GM18508 (cell line): Measurements from ENCODE around the gene ZMIZ1.

Experiments used
- ATAC-seq: cut with Tn5 transposase; IDR thresholded peaks from one replicate; pipeline ENCODE4 v1.9.1; 2021; ENCODE audit warnings: moderate number of reproducible peaks; ENCODE audit not compliant: insufficient read depth, unreplicated experiment

ZMIZ1 gene

GRCh38 chr10:79077488-79078173, 8.9 kb downstream of the ZMIZ1 start:
- no peak for ATAC-seq

DNA sequence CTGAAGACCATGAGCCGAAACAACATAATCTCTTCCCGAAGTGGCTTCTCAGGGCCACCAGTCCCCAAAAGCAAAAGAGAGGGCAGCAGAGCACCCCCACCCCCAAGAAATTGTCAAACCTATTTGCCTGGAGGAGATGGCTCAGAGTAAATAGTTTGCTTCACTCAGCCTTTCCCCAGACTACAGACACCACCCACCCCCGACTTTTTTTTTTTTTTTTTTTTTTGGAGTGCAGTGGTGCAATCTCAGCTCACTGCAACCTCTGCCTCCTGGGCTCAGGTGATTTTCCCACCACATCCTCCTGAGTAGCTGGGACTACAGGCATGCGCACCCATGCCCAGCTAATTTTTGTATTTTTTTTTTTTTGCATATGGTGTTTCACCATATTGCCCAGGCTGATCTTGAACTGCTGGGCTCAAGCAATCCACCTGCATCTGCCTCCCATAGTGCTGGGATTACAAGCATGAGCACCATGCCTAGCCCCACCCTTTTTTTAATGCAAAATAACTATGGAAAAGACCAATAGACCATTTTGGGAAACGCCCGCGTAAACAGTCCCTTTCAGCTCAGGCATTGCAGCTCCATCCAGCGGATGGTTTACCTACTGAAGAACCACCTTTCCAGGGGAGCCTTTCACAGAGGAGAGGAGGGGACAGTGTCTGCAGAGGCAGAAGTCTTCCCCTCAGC, 9.7 kb downstream of the ZMIZ1 start:
- ATAC-seq = no peak

GRCh38 chr10:79079054-79079397, 10.3 kb downstream of the ZMIZ1 start:
- no peak for ATAC-seq

DNA sequence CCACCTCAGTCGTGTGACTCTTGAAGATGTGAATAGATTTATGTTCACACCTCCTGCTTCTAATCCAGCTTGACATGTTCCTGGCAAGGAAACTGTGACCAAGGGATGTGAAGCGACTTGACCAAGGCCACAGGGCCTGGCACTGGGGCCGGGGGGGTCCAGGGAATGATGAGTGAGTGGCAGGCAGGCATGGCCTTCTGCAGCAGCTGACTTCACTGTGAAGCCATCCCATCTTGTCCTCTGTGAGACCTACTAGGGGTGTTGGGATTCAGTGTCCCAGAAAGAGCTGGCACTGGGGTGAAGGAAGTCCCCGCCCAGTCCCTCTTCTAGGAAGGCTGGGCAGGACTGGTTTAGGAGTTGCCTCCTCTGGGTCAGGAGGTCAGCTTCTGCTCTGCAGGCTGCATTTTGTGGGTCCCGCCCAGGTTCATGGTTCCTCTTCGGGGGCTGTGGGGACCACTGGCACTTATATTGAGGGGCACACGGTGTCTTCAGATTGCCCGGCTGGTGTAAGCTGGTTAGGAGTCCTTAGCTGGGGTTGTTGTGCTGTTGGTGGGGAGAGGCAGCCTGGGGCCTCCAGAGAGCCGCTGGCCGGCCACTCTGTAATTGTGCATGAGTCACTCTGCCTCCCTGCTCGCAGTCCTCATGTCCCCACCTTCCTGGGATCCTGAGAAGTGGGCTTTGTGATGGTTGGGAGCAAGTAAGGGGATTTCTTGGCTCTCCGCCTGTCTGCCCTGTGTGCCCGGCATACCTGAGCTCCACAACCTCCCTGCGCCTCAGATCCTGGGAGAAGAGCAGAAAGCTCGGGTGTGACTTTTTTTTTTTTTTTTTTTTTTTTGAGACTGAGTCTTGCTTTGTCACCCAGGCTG, 11.0 kb downstream of the ZMIZ1 start:
- ATAC-seq = no peak

- no peak for ATAC-seq
Measured at GRCh38 chr10:79081353-79082034, 12.7 kb downstream of the ZMIZ1 start.

- ATAC-seq = no peak
Measured at GRCh38 chr10:79082035-79082373, 13.2 kb downstream of the ZMIZ1 start.

DNA sequence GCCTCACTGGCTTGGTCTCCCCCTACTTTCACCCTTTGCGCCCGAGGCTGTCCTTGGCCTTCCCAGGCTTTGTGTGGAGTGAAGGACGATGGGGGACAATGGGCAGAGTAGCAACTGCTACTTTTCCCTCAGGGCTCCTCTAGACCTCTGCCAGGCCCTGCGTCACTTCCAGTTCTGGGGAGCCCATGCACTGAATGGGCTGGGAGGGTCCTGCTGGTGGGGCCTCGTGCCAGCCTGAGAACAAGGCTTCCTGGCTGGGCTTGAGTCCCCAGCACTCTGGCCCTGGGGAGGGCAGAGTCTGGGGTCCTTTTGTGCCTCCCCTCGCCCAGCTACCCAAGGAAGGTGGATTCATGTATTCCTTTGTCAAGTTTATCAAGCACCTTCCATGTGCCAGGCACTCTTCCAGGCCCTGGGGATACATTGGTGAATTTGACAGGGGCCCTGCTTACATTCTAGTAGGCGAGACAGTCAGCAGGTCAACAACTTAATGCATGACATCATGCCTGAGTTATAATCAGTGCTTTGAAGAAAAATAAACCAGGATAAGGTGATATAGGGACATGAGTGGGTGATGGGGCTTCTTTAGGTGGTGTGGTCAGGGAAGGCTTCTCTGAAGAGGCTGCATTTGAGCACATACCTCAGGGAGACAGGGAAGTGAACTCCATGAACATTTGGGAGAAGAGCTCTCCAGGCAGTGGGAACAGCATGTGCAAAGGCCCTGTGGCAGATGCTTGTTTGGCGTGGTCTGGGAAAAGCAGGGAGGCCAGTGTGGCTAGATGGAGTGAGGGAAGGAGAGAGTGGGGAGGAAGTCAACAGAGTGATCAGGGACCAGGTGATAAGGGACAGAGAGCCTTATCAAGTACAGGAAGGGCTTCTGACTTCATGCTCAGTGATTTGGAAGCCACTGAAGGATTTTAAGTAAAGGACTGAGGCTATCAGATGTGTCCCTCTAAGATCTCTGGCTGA, 14.1 kb downstream of the ZMIZ1 start:
- no peak for ATAC-seq

GRCh38 chr10:79084012-79084971, 15.5 kb downstream of the ZMIZ1 start:
- ATAC-seq = no peak

GRCh38 chr10:79084972-79085597, 16.3 kb downstream of the ZMIZ1 start:
- no peak for ATAC-seq

DNA sequence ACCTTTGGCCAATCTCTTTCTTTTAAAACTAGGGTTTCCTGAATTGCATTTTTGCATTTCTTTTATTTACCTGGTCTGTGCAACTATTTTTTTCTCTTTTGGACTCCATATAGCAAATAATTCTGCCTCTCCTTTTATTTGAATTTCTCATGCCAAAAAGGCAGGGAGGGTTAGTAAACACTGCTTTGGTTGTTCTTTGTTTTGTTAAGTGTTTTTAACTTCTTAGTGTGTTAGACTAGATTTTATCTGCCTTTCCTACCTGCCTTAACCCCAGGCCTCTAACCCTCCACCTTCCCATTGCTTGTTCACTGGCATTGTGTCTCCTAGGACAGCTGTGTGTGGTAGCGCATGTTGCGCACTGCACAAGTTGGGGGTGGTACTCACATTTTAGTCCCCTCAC, 18.1 kb downstream of the ZMIZ1 start:
- no peak for ATAC-seq

DNA sequence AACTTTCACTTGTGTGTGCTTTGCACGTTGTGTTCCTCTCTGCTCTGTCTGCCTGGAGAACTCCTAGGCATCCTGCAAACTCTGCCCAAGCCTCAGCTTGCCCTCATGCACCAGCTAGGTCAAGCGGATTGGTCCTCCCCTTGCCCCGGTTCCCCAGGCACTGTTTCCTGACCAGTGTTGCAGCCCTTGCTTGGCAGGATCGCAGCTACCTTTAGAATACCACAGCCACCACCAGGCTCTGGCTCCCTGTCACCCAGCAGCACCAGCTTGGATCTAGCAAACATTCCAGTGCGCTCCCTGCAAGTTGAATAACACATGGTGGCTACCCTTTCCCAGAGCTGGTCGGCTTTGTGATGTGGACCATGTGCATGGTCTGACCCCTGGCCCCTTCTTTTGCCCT, 19.0 kb downstream of the ZMIZ1 start:
- no peak for ATAC-seq

- no peak for ATAC-seq
Measured at GRCh38 chr10:79088176-79088575, 19.4 kb downstream of the ZMIZ1 start.

DNA sequence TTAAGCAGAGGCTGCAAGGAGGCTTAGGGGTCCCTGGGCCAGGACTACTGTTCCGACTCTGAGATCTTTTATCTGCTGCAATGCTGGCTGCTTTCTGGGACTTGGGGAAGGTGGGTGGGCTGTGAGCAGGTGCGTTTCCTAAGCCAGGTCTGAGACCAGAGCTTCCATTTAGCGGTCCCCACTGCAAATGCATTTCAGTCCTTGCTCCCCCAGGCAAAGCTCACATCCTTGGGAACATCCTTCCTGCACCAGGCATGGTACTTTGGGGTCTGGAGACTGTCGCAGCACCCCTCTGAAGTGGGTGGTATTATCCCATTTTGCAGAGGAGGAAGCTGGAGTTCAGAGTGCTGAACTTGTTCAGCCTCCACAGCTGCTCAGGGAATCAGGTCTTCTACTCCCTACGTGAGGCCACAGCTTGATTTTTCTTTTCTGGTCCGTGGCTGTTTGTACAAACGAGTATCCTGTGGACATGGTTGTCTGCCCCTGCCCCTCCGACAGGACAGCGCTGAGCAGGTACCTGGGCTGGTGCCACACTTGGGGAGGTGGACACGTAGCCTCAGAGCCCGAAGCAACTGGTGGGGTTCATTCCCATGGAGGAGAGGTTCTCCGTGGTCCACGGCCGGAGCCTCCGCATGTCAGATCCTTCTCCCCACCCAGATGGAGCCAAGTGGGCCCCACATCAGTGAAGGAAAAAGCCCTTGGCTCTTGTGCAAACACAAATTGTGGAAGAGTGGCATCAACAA, 20.0 kb downstream of the ZMIZ1 start:
- no peak for ATAC-seq

- ATAC-seq = no peak
Measured at GRCh38 chr10:79089632-79090031, 20.9 kb downstream of the ZMIZ1 start.

DNA sequence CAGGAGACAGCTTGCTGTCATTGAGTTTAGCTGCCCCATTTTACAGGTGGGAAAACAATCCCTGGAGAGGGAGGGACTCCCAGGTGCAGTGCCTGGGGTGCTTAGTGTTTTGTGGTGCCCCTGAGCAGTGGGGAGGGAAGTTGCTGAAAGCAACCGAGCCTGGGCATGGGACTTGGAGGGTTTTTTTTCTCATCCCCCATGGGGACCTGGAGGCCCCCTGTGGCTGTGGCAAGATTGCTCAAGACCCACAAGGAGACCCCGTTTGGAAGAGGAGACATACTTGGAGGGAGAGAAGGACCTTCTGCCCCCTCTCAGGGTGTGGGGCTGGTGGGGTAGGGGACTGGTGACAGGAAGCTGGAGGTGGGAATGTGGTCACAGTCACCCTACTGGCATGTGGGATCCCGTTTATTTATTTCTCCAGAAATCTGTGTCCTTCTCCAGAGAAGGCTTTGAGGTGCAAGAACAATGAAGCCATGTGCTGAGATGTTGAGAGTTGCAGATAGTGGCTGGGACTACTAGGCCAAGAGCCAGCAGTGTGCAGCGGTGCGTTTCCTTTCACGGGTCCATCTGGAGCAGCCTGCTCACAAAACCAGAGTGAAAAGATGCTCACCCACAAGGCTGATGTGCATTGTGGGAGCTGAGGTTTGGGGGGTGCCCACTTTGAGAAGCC, 21.5 kb downstream of the ZMIZ1 start:
- ATAC-seq = no peak

- ATAC-seq = no peak
Measured at GRCh38 chr10:79092292-79092896, 23.6 kb downstream of the ZMIZ1 start.
